HepG2 (cell line): Measurements from ENCODE around the gene QRICH2. TPM values are rescaled to one million over a fixed set of nuclear protein-coding genes. Genes with fewer than 3 reads are reported as not detected.

Source experiments
- CBX1 ChIP-seq: IDR thresholded peaks from one replicate; pipeline ENCODE4 v1.6.1; 2016; ENCODE audit warnings: antibody characterized with exemption, low read depth
- CEBPB ChIP-seq: IDR thresholded peaks from 2 replicates; pipeline ENCODE4 v1.6.1; 2011; ENCODE audit warnings: low read depth, low read length, improper control_type of control experiment, borderline replicate concordance
- DNMT3B ChIP-seq: conservative IDR thresholded peaks from 2 replicates; pipeline ENCODE4 v1.6.1; 2016; ENCODE audit warnings: missing biosample characterization, control low read depth
- MAZ ChIP-seq, 2 experiments: sonication (generic) in 1 of 2; formaldehyde crosslinking in 1 of 2; IDR thresholded peaks; 2 replicates each; pipeline versions ENCODE4 v1.5.0 to v1.6.1; 2012 to 2020; ENCODE audit warnings: low read depth in 2 of 2, mild to moderate bottlenecking in 2 of 2, borderline replicate concordance in 1 of 2, improper control_type of control experiment in 1 of 2, low read length in 1 of 2, missing genetic modification reagents in 1 of 2, moderate library complexity in 1 of 2
- NFKBIZ ChIP-seq: IDR thresholded peaks from 2 replicates; pipeline ENCODE4 v1.6.1; 2018; ENCODE audit warnings: missing genetic modification reagents, missing compliant biosample characterization
- ZFP91 ChIP-seq: sonication (generic); formaldehyde crosslinking; IDR thresholded peaks from 2 replicates; pipeline ENCODE4 v1.9.0; 2022; ENCODE audit warnings: missing genetic modification reagents, mild to moderate bottlenecking, borderline replicate concordance
- ZNF615 ChIP-seq: sonication (generic); formaldehyde crosslinking; IDR thresholded peaks from 2 replicates; pipeline ENCODE4 v1.5.0; 2020; ENCODE audit warnings: mild to moderate bottlenecking, missing genetic modification reagents, borderline replicate concordance
- polyA plus RNA-seq, 8 experiments: library from polyadenylated mRNA; depleted of rRNA in 3 of 8; stranded (reverse) in 7 of 8; unstranded in 1 of 8; fragments of >200 nt; fragmentation: Illumina TruSeq in 4 of 8; extraction: Trizol in 4 of 8; gene quantifications; 2 replicates each; pipeline versions ENCODE4 v1.2.1 to v1.2.3, GENCODE V29; 2011 to 2016; ENCODE audit warnings: low read depth in 4 of 8, missing spikeins in 1 of 8, mixed read lengths in 1 of 8; ENCODE audit not compliant: insufficient read depth in 1 of 8
- total RNA-seq, 5 experiments: library from RNA; depleted of rRNA; stranded (reverse); fragments of >200 nt; fragmentation: Illumina TruSeq; extraction: Trizol; gene quantifications; 2 replicates each; pipeline ENCODE4 v1.2.3, GENCODE V29; 2016; ENCODE audit warnings: low read depth in 1 of 5
- TF ChIP-seq, protein P1 (sequence below): sonication (generic); formaldehyde crosslinking; IDR thresholded peaks from 2 replicates; pipeline ENCODE4 v1.4.0; 2020; ENCODE audit warnings: mild to moderate bottlenecking, missing genetic modification reagents
- TF ChIP-seq, protein P2 (sequence below): sonication (generic); formaldehyde crosslinking; IDR thresholded peaks from 2 replicates; pipeline ENCODE4 v1.4.0; 2020; ENCODE audit warnings: missing genetic modification reagents
- TF ChIP-seq, protein P3 (sequence below): sonication (generic); formaldehyde crosslinking; IDR thresholded peaks from 2 replicates; pipeline ENCODE4 v1.5.0; 2020; ENCODE audit warnings: missing genetic modification reagents
- TF ChIP-seq, protein P4 (sequence below): IDR thresholded peaks from 2 replicates; pipeline ENCODE4 v1.6.1; 2018; ENCODE audit warnings: missing genetic modification reagents, mild to moderate bottlenecking, missing compliant biosample characterization

Gene QRICH2
- total and polyA plus RNA-seq, 2 of the 13 experiments (the other 11 are each of a cell fraction or from before 2014, with no cell fraction given) = 3.7 to 5.7 TPM

GRCh38 chr17:76357597-76358158, 49.6 kb upstream of the QRICH2 start (continued):
- TF ChIP-seq, protein P1, sequence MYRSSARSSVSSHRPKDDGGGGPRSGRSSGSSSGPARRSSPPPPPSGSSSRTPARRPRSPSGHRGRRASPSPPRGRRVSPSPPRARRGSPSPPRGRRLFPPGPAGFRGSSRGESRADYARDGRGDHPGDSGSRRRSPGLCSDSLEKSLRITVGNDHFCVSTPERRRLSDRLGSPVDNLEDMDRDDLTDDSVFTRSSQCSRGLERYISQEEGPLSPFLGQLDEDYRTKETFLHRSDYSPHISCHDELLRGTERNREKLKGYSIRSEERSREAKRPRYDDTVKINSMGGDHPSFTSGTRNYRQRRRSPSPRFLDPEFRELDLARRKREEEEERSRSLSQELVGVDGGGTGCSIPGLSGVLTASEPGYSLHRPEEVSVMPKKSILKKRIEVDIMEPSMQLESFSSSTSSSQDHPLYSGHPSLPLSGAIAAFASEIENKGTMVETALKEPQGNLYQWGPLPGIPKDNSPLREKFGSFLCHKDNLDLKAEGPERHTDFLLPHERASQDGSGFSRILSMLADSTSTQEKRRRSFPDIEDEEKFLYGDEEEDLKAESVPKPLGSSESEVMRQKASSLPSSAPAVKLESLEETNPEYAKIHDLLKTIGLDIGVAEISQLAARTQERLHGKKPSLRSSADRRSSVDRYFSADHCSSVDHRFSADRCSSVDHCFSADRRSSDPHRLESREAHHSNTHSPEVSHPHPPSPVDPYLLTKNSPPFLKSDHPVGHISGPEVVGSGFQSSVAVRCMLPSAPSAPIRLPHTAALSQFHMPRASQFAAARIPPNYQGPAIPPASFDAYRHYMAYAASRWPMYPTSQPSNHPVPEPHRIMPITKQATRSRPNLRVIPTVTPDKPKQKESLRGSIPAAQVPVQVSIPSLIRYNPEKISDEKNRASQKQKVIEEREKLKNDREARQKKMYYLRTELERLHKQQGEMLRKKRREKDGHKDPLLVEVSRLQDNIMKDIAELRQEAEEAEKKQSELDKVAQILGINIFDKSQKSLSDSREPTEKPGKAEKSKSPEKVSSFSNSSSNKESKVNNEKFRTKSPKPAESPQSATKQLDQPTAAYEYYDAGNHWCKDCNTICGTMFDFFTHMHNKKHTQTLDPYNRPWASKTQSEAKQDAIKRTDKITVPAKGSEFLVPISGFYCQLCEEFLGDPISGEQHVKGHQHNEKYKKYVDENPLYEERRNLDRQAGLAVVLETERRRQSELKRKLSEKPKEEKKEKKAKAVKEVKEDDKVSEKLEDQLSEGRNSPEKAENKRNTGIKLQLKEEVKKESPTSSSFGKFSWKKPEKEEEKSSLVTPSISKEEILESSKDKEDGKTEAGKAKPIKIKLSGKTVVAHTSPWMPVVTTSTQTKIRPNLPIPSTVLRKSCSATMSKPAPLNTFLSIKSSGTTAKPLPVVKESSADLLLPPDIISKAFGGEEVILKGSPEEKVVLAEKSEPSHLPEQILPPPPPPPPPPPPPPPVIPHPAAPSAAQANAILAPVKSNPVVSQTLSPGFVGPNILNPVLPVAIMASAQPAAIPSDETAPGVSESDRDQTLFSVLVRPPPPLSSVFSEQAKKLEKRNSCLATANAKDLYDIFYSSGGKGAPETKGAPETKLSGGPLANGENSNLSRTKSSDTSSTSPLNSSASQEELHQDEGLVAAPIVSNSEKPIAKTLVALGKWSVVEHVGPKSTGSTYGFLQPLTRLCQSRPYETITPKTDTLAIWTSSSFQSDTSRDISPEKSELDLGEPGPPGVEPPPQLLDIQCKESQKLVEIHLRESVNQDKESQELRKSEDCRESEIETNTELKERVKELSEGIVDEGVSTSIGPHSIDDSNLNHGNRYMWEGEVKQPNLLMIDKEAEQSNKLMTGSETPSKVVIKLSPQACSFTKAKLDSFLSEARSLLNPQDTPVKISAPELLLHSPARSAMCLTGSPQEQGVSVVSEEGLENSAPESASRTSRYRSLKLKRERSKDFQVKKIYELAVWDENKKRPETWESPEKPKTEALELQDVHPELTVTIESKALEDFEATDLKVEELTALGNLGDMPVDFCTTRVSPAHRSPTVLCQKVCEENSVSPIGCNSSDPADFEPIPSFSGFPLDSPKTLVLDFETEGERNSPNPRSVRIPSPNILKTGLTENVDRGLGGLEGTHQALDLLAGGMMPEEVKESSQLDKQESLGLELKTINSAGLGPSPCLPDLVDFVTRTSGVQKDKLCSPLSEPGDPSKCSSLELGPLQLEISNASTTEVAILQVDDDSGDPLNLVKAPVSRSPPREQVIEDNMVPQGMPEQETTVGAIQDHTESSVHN (CRISPR knock-in tag) = no peak
- TF ChIP-seq, protein P2, sequence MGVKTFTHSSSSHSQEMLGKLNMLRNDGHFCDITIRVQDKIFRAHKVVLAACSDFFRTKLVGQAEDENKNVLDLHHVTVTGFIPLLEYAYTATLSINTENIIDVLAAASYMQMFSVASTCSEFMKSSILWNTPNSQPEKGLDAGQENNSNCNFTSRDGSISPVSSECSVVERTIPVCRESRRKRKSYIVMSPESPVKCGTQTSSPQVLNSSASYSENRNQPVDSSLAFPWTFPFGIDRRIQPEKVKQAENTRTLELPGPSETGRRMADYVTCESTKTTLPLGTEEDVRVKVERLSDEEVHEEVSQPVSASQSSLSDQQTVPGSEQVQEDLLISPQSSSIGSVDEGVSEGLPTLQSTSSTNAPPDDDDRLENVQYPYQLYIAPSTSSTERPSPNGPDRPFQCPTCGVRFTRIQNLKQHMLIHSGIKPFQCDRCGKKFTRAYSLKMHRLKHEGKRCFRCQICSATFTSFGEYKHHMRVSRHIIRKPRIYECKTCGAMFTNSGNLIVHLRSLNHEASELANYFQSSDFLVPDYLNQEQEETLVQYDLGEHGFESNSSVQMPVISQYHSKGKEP (CRISPR knock-in tag) = no peak
- TF ChIP-seq CEBPB (no peak), ZNF615 (CRISPR knock-in tag) (no peak; the same call in 1 of the 2 replicates), CBX1 (peak; percentile 81), NFKBIZ (CRISPR knock-in tag) (no peak), ZFP91 (CRISPR knock-in tag) (peak; percentile 27; the same call in 1 of the 2 replicates), DNMT3B (0 out of 2 replicates have a peak, but pooled peaks have one; percentile 42), MAZ (IDR thresholded peaks at IDR 0.05; ENCODE audit: borderline replicate concordance, low read depth, low read length) (no peak), MAZ (CRISPR knock-in tag; IDR thresholded peaks at IDR 0.05; ENCODE audit: low read depth) (no peak)
- TF ChIP-seq, protein P3, sequence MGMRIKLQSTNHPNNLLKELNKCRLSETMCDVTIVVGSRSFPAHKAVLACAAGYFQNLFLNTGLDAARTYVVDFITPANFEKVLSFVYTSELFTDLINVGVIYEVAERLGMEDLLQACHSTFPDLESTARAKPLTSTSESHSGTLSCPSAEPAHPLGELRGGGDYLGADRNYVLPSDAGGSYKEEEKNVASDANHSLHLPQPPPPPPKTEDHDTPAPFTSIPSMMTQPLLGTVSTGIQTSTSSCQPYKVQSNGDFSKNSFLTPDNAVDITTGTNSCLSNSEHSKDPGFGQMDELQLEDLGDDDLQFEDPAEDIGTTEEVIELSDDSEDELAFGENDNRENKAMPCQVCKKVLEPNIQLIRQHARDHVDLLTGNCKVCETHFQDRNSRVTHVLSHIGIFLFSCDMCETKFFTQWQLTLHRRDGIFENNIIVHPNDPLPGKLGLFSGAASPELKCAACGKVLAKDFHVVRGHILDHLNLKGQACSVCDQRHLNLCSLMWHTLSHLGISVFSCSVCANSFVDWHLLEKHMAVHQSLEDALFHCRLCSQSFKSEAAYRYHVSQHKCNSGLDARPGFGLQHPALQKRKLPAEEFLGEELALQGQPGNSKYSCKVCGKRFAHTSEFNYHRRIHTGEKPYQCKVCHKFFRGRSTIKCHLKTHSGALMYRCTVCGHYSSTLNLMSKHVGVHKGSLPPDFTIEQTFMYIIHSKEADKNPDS (CRISPR knock-in tag) = no peak
- TF ChIP-seq, protein P4, sequence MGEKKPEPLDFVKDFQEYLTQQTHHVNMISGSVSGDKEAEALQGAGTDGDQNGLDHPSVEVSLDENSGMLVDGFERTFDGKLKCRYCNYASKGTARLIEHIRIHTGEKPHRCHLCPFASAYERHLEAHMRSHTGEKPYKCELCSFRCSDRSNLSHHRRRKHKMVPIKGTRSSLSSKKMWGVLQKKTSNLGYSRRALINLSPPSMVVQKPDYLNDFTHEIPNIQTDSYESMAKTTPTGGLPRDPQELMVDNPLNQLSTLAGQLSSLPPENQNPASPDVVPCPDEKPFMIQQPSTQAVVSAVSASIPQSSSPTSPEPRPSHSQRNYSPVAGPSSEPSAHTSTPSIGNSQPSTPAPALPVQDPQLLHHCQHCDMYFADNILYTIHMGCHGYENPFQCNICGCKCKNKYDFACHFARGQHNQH = 0 out of 2 replicates have a peak, but pooled peaks have one; percentile 12
